Neural cell (in vitro differentiated cells): ENCODE data around the gene CDC73.

Experiments used
- CTCF ChIP-seq: fragments of 450-650 bp; IDR thresholded peaks from 2 replicates; pipeline ENCODE4 v1.5.1; 2014; ENCODE audit warnings: antibody characterized with exemption, mild to moderate bottlenecking, moderate library complexity; ENCODE audit not compliant: poor library complexity, severe bottlenecking
- EP300 ChIP-seq: fragments of 450-650 bp; conservative IDR thresholded peaks from 2 replicates; pipeline ENCODE4 v1.6.1; 2014; ENCODE audit warnings: antibody characterized with exemption, mild to moderate bottlenecking, moderate library complexity; ENCODE audit not compliant: poor library complexity, severe bottlenecking
- EZH2 ChIP-seq: fragments of 200-600, 300-800 bp; shearing (Covaris generic), sonication (generic); IDR thresholded peaks from 2 replicates; pipeline ENCODE4 v1.6.1; 2014; ENCODE audit warnings: antibody characterized with exemption, low read length, borderline replicate concordance, mild to moderate bottlenecking; ENCODE audit not compliant: insufficient read depth, poor library complexity, severe bottlenecking
- POLR2AphosphoS5 ChIP-seq: IDR thresholded peaks from 2 replicates; pipeline ENCODE4 v1.6.1; 2012
- RAD21 ChIP-seq: fragments of 450-650 bp; conservative IDR thresholded peaks from 2 replicates; pipeline ENCODE4 v1.6.1; 2014; ENCODE audit warnings: antibody characterized with exemption, mild to moderate bottlenecking, moderate library complexity
- REST ChIP-seq: IDR thresholded peaks from 2 replicates; pipeline ENCODE4 v1.6.1; 2012; ENCODE audit warnings: borderline replicate concordance

- TF ChIP-seq CTCF: no peak
- TF ChIP-seq EP300: no peak
- no peak for TF ChIP-seq REST
- TF ChIP-seq RAD21: no peak
- no peak for TF ChIP-seq EZH2
- no peak for TF ChIP-seq POLR2AphosphoS5
These were observed 79.2 kb downstream of the CDC73 start for GRCh38 chr1:193201021-193201420.
